ENCODE measurements around the gene BNC2.

BNC2 gene

DNA sequence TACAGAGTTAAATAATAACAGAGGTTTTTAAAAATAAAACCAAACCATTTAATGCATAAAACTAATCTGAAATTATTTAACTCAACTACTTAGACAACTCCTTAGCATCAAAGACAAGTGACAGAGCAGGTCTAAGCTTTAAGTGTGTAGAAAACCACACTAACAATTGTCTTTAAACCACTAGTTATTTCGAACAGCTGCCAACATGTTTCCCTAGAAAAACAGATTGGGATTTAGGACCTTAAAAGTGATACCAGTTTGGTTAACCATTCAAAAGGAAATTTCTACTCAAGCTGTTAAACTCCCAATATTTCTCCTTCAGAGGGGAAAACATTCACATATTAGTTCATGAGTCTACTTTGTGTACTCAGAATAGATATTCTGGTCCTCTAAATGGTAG, 208.7 kb downstream of the BNC2 start:
- no peak for DNase-seq

DNA sequence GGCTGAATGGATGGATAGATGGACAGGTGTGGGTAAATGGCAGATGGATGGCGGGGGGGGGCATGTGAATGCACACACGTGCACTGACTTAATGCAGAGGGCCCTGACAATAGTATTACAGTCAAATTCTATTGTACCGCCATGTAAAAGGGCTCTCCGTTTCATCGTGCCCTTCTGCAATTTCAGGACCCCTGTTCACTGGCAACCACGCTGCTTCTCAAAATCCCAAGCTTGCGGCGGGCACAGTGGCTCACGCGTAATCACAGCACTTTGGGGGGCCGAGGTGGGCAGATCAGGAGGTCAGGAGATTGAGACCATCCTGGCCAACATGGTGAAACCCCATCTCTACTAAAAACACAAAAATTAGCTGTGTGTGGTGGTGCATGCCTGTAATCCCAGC, 211.4 kb downstream of the BNC2 start:
- no peak for DNase-seq

DNA sequence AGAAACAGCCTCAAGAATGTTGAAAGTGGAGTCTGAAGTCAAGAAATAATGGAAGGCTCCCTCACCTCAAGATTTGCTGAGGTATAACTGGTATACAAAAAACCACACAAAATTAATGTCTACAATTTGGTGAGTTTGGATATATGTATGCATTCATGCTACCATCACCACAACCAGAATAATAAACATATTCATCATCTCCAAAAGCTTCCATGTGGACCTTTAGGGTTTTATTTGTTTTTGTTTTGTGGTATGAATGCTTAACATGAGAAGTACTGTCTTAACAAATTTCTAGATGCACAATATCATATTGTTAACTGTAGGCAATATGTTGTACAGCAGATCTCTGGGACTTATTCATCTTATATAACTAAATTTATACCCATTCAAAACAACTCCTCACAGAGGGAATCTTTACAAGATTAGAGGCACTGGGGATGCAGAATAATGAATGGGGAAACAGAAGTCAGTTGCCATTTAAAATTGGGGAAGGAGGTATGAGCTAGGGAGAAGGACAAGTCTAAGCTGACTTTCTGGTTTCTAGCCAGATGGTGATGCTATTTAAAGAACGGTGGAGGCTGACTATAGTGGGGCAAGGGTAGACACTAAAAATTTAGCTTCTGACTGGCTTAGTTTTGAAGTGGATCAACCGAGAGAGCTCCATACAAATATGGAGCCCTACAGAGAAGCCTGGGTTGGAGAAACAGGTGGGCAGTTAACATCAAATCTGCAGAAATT, 213.9 kb downstream of the BNC2 start:
- DNase-seq, result no peak

DNA sequence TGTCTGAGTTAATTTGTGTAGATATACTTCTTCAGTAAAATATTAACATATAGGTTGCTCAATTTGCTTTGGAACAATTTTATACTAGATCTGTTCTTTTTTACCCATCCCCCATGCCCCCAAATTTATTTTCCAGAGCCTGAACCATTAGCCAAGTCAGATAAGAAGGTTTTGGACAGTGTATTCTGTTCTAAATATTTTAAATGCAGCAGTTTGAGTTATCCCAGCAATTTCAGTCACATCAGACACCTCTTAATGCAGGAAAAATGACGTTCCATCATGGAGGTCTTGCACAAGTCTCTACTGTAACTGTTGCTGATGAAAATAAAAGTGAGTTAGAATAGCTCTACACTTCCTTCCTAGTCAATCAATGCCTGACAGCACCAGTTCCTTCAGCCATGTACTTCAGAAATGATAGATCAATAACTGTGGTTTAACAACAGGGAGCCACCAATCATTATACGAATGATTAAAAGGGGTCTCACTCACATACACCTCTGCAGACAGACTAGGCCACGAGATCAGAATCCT, 215.8 kb downstream of the BNC2 start:
- no peak for DNase-seq

DNA sequence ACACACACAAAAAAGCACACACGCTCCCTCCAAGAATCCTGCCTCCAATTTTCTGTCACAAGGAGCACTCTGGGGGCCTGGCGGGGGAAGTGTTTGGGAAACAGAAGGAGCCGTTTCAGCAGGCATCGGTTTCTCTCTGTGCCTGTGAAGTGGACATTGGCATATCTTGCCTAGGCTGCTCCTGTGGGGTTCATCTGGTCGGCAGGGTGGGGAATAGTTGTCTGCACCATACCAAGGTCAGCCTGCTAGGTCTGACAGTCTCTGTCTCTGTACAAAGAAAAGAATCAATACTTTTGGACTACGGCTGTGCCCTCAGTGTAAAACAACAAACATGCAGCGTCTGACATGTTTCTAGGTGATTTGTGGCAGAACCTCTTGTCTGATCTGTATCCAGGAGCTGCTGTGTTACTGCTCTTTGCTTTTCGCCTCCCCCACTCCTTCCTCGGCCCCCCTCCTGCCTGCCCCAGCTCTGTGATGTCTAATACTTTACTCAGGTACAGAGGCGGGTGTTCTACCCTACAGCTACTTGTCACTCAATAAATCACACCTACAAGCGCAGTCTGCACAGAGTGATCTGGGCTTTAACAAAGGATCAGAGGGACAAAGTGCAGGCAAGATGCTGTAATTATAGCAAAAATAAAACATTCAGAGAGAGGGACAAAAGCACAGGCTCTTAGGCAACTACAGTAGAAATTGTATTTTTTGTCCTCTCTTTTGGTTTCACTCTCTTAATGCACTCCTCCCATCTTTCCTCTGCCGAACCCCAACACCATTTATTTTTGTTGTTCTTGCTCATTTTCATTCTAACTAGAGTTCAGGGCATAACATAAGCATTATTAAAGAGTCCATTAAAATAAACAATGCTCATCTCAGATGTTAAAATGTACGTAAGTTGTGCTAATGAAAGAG, 216.7 kb downstream of the BNC2 start:
- DNase-seq, result no peak

DNA sequence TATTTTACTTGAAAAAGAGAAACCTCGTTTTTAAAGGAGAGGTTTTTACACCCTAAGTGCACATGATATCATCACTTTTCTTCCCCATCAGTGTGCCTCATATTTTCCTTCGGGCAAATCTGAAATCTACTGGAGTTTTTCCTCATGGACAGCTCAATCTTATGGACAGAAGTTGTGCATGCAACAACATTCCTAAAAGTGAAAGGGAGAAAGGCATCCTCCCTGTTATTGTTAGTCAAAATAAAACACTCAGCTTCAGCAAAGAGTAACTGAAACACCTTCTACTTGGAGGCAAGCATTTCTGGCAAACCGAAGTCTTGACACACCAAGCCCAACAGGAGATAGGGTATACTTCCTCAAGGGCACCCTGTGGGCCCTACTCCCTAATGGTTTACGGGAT, 217.9 kb downstream of the BNC2 start:
- DNase-seq, result no peak

DNA sequence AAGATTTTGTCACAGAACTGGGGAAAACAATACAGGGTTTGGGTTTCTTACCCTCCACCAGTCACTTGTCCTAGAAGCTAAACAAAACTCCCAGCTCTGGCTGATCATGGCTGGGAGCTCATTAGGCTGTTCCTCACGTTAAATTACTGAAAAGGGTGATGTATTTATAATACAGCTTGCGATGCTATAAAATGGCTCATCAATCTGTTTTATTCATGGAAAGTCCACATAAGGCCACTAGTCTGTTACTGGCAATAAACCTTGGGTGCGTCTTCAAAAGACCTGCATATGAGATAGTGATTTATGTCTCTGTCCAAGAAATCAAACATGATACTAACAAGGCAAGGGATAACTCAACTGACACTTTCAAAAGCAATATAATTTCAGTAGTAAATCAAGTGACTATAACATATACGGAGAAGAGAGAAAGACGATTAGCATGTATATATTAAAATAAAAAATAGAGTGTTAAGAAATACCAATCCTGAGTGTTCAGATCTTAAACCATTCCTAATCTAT, 219.0 kb downstream of the BNC2 start:
- no peak for DNase-seq

DNA sequence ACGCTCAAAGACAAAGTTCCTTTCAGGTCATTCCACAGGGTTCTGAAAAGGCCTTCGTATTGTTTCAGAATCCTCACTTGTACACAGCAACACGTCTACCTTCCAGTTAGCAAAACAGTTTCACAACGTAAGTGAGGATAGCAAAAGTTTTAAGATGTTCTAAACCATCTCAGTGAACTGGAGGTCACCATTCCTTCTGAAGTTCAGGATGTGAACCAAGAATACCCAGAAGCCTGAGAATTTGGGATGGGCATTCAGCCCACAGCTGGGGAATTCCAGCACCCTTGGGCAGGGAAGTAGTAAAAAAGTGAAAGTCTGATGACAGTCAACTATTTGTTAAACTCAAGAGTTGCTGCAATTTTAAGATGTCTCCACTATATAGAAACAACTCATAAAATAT, 224.5 kb downstream of the BNC2 start:
- DNase-seq, result no peak

DNA sequence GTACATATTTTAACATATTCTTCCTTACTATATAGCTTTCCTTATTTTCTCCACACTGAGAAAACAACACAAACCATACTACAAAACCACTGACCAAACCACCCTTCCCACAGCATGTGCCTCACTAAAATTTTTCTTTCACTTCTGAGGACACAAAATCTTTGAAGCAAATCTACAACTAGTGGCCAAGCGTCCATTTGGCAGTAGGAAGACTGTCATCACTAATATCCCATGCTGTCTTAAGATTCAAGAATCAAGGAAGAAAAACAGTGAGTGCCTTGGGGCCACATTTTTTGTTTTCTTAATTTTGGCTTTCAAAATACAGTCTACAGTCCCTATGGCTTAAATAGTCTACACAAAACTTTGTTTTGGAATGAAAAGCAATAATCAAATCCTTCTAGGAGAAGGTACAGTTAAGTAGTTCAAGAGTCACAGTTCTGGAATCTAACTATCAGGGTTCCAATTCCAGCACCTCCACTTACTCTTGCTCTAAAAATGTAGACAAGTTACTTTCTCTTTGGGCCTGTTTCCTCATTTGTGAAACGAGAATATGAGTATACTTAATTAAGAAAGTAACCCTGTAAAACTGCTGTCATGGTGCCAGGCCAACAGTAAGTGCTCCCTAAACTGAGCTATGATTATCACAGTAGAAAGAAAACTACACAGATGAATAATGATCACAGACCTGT, 227.9 kb downstream of the BNC2 start:
- no peak for DNase-seq

DNA sequence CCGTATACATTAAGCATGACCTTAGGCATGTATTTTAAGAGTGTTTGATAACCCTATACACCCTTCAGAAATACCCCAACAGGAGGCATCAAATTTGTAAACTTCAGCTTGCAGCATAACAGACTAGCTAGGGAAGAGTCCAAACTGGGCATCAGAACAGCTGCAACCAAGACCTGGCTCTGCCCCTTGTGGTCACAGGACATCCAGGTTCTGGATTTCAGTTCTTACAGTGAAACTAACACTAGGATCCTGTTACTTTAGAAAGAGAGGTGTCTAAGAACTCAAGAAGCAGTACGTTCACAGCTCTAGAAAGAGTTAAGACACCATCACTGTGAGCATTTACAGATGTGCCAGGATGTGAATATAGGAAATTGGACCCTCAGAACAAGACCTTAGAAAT, 229.8 kb downstream of the BNC2 start:
- no peak for DNase-seq

DNA sequence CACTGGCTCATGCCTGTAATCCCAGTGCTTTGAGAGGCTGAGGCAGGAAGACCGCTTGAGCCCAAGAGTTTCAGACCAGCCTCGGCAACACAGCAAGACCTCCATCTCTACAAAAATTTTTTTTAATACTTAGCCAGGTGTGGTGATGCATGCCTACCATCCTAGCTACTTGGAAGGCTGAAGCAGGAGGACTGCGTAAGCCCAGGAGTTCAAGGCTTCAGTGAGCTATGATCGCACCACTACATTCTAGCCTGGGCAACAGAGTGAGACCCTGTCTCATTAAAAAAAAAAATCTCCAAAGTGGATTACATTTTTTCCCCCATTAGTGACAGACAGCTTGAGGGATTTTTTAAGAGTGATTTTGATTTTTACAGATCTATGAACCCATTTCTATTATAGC, 230.8 kb downstream of the BNC2 start:
- no peak for DNase-seq

DNA sequence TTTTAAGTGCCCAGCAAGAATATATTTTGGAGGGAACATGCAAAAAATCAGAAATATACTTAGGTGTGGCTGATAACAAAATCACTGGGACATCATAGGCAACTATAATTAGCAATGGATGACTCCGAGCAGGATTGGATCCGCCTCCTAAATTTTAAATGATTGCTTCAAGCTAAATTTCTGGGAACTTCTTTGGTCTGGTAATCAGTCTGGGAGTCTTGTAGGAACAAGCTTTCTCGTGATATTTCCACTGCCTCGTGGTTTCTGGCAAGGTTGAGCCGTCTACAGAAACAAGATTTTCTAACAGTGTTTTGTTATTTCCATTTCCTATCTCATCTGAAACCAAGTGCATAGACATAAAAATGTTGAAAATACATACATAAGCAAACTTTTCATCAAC, 232.6 kb downstream of the BNC2 start:
- DNase-seq, result no peak

DNA sequence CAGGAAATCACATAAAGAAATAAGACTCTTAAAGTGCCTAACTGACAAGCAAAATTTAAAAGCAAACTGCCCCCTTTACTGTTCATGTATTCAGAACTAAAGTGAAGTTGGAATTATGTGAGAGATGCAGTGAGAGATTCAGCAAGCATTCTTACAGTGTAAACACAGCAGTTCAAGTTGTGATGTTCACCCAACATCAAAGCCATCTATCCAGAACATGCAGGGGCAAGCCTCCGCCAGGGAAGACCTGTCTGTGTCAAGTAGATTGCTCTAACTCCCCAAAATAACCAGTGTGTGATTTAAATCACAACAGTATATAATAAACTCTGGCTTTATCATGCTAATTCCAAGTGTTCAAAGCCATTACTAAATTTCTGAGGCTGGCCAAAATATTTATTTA, 233.3 kb downstream of the BNC2 start:
- DNase-seq, result no peak

DNA sequence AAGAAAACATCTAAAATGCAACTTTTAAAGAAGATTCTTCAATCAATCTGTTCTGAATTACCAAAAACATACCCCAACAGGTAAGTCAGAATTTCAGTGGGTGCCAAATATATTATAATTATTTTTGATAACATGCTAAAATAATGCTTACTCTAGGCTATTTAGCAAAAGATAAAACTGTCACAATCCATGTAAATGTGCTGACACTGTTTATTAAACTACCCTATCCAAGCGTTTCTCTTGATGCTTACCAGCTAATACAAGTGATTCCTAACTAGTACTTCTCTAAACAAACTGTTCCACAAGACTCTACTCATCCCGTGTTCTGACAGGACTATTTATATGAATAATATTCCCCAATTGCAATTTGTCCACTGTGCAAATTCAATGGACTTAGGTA, 236.7 kb downstream of the BNC2 start:
- no peak for DNase-seq

DNA sequence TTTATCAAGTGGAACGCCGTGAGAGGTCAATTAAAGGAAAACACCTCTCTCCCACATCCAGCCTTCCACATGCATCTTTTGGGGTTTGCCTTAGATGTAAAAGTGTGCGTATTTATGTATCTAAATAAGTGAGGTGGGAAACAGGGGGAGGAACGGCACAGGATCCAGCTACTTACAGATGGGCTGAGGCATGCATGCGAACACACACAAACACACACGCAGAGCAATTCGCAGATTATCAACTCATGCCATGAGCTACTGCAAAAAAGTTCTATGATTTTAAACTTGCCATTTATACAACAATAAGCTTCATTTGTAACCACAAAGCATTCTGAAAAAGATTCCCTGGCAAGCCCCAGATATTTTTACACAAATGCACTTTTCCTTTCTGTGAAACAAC, 242.1 kb downstream of the BNC2 start:
- no peak for DNase-seq

DNA sequence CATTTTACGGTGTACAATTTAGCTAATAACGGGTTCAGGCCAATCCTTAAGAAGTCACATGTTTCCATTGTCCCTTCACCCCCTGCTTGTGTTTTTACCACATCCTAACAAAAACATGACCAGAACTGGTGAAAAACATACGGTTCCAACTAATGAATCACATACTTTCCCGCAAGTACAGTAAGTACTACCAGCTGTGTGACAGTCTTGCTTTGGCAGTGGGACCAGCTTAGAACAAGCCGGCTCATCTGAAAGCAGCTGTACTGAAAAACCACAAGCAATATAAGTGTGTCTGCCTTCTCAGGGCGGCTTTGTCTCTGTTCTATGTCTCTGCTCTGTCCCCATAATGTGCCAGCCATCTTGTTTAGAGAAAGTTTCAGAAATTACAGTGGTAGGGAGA, 242.5 kb downstream of the BNC2 start:
- no peak for DNase-seq

DNA sequence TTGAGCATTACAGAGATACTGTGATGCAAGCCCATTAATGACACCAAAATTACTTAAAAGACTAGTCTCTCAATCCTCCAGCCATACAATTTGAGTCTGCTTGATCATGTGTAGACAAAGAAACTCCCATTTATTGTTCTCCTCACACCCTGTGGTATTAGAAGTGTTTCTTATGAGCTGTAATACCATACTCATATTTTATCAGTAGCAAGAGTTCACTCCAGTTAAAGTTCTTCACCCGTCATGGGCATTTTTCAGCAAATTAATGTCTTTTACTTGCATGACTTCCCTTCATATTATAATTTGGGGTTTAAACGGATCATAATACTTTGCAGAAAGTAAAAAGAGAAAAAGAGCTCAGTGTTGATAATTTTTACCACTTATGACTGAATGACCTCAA, 242.9 kb downstream of the BNC2 start:
- no peak for DNase-seq

DNA sequence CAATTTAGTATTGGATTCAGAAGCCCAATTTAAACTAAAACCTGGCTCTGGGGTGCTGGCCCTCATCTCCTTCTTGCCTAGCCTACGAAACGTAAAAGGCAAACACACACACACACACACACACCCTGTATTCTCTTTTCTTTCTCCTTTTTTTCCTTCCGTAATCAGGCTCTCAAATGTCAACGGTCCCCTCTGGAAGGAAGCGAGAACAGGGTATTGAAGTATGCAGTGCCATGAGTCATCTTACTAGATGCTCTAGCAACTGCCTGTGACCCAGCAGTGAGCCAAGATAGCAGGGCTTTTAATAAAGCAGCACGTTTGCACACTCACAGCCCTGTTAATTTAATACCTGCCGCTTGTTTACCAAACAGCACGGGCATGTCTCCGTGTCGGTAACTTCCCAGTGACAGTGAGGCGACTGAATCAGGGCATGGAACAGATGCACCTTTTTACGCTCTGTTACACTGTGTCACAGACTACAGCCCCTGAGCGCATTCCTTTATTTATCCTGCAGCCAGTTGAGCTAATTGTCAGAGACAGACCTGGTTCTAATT, 243.8 kb downstream of the BNC2 start:
- DNase-seq, result no peak

DNA sequence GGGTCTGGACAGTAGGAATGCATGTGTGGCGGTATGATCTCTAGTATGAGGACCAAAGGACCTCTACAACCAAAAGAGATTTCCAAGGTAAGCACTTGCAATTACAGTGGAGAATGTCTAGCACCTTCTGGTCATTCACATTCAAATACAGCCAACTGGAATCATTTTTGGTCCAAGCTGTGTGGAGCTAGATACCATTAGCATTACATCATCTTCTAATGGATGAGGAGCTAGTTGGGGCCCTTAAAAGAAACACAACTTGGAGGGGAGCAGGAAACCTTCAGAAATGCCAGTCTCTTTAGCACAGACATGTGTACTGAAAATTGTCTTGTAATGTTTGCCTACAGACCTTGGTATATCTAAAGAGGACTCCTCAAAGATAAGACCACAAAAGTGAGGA, 244.7 kb downstream of the BNC2 start:
- no peak for DNase-seq

DNA sequence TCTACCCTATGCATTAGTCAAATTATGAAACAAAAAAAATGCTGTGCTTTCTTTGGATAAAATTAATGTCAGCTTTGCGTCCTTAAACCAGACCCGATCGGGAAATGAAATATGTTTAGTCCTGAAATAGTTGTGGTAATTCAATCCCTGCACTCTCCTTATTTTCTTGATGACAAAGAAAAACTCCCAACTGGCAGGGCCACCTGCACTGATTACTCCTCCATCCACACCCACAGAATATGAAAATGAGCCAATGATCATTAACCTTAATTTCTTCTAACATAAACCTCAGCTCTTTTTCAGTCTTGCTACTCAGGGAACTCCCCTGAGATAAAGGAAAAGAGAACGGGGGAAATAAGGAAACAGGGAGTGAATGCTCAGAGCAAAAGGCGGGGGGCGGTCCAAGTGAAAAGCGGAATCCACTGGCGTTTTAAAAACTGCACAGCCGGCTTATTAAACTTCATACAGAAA, 245.3 kb downstream of the BNC2 start:
- DNase-seq, result no peak

DNA sequence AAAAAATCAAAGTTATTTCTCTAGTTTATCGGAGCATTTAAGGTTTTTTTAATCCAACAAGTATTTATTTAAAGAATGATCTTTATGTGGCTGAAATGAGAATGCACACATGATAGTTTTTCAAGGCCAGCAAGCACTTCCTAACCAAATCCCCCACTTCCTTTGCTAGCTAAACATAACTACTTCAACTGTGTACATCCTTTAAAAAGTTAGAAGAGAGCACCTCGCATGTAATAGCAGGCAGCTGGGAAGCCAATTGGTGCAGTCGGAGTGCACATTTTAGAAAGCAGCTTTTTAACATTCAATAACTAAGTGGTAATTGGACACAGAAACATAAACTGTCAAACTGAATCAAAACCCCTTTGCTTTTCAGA, 245.7 kb downstream of the BNC2 start:
- no peak for DNase-seq

DNA sequence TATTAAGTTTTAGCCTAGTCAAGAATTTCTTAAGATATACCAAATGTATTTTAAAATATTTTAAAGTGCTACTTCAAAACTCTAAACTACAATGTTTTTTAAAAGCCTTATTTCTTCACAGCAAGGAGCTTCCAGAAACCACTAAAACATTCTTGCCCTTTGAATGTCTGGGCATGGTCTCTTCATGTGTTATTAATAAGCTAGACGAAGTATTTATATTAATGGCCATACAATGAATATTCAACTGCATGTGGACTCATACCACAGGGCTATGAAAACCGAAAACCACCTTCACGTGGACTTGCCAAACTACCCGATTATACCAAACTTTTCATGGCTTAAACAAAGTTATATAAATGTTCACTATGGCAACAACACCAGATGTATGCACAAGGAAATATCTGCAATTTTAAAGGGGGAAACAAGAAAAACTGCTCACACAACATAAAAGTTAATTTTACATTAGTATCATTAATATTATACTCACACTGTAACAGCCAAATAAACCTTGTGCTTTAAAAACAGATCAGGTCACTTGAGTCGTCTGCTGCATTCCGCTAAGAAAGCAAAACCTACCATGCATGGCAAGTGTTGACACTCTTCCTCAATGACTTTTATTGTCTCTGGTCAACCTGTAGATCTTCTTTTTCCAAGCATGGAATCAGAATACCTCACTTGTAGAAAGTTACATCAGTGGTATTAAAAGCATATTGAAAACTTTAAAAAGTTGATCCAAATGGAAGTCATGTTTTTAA, 246.3 kb downstream of the BNC2 start:
- no peak for DNase-seq
